MM.1S (cell line): Measurements from ENCODE around the gene DEDD2.

Experiments
- DNase-seq: peaks from one replicate; pipeline ENCODE4 v3.0.0-alpha.2; 2015
- H2AFZ ChIP-seq: fragments of 300-600 bp; sonication (generic); 2 replicates; pipeline ENCODE4 v1.6.0; 2016; ENCODE audit warnings: antibody characterized with exemption, low read length
- H3F3A ChIP-seq: fragments of 300-600 bp; sonication (generic); 2 replicates; pipeline ENCODE4 v1.6.1; 2016; ENCODE audit warnings: mild to moderate bottlenecking, antibody characterized with exemption, low read length, moderate library complexity, mixed read lengths; ENCODE audit not compliant: insufficient read depth
- H3K27ac ChIP-seq: fragments of 300-600 bp; sonication (generic); 2 replicates; pipeline ENCODE4 v1.5.1; 2016; ENCODE audit warnings: mild to moderate bottlenecking, low read length
- H3K27me3 ChIP-seq: fragments of 300-600 bp; sonication (generic); replicated peaks from 2 replicates; pipeline ENCODE4 v1.6.0; 2016; ENCODE audit warnings: low read length; ENCODE audit not compliant: insufficient read depth
- H3K36me3 ChIP-seq: fragments of 300-600 bp; sonication (generic); replicated peaks from 2 replicates; pipeline ENCODE4 v1.6.1; 2016; ENCODE audit warnings: mild to moderate bottlenecking, low read length, mixed read lengths; ENCODE audit not compliant: insufficient read depth
- H3K4me1 ChIP-seq: fragments of 300-600 bp; sonication (generic); 2 replicates; pipeline ENCODE4 v1.6.1; 2016; ENCODE audit warnings: low read length, mixed read lengths
- H3K4me2 ChIP-seq: fragments of 300-600 bp; sonication (generic); 2 replicates; pipeline ENCODE4 v1.6.0; 2016; ENCODE audit warnings: low read depth, low read length
- H3K4me3 ChIP-seq: fragments of 300-600 bp; sonication (generic); 2 replicates; pipeline ENCODE4 v1.5.1; 2016; ENCODE audit warnings: low read length, mixed read lengths
- H3K79me2 ChIP-seq: fragments of 300-600 bp; sonication (generic); 2 replicates; pipeline ENCODE4 v1.6.1; 2016; ENCODE audit warnings: mixed run types, low read length, mixed read lengths
- H3K9ac ChIP-seq: fragments of 300-600 bp; sonication (generic); 2 replicates; pipeline ENCODE4 v1.6.1; 2016; ENCODE audit warnings: low read length, mixed read lengths
- H3K9me2 ChIP-seq: fragments of 300-600 bp; sonication (generic); replicated peaks from 2 replicates; pipeline ENCODE4 v1.6.1; 2016; ENCODE audit warnings: mild to moderate bottlenecking, low read length, mixed read lengths; ENCODE audit not compliant: insufficient read depth
- H3K9me3 ChIP-seq: fragments of 300-600 bp; sonication (generic); replicated peaks from 2 replicates; pipeline ENCODE4 v1.6.1; 2016; ENCODE audit warnings: mild to moderate bottlenecking, low read length, mixed read lengths; ENCODE audit not compliant: insufficient read depth
- H4K20me1 ChIP-seq: fragments of 300-600 bp; sonication (generic); 2 replicates; pipeline ENCODE4 v1.6.1; 2016; ENCODE audit warnings: mild to moderate bottlenecking, low read length, moderate library complexity, mixed read lengths; ENCODE audit not compliant: insufficient read depth
- CTCF ChIP-seq: fragments of 300-600 bp; sonication (generic); IDR thresholded peaks from 2 replicates; pipeline ENCODE4 v1.5.1; 2016; ENCODE audit warnings: antibody characterized with exemption, low read length, mixed read lengths
- EZH2 ChIP-seq: fragments of 300-600 bp; sonication (generic); optimal IDR thresholded peaks from 2 replicates; pipeline ENCODE3; 2017; ENCODE audit warnings: low read depth, mild to moderate bottlenecking, antibody characterized with exemption, low read length, mixed read lengths
- EZH2phosphoT487 ChIP-seq: fragments of 300-600 bp; sonication (generic); IDR thresholded peaks from 2 replicates; pipeline ENCODE4 v1.6.1; 2018; ENCODE audit warnings: antibody characterized with exemption, low read length

The DEDD2 gene

GRCh38 chr19:42249769-42250168 is 32.3 kb upstream of the DEDD2 start:
- Histone ChIP-seq H3K4me3 (no peak overlapping the region), H3K9ac (no peak overlapping the region), H3K36me3 (no peaks in the 10 kb centered on the region), H3K9me3 (no peaks in the 10 kb centered on the region), H3F3A (peaks cover 10% of the 10 kb centered on the region), H3K79me2 (peaks cover 29% of the 10 kb centered on the region), H3K9me2 (no peaks in the 10 kb centered on the region), H2AFZ (no peak overlapping the region), H3K27me3 (no peaks in the 10 kb centered on the region), H4K20me1 (no peaks in the 10 kb centered on the region), H3K4me1 (peaks cover 12% of the 10 kb centered on the region), H3K27ac (no peak overlapping the region), H3K4me2 (no peak overlapping the region)
- TF ChIP-seq EZH2 (no peak), EZH2phosphoT487 (no peak), CTCF (no peak)
- no peak for DNase-seq

GRCh38 chr19:42249149-42249750 is 31.8 kb upstream of the DEDD2 start:
- H4K20me1 ChIP-seq = no peaks in the 10 kb centered on the region
- H3K79me2 ChIP-seq = peaks cover 25% of the 10 kb centered on the region

GRCh38 chr19:42248270-42249148 is 31.0 kb upstream of the DEDD2 start:
- Histone ChIP-seq H3K4me3 (no peak overlapping the region), H3K36me3 (no peaks in the 10 kb centered on the region), H3K79me2 (peaks cover 28% of the 10 kb centered on the region), H2AFZ (no peak overlapping the region), H3K27me3 (no peaks in the 10 kb centered on the region), H4K20me1 (no peaks in the 10 kb centered on the region), H3K4me1 (peaks cover 12% of the 10 kb centered on the region), H3K27ac (no peak overlapping the region), H3K9me2 (no peaks in the 10 kb centered on the region), H3K9ac (no peak overlapping the region), H3K4me2 (no peak overlapping the region), H3K9me3 (no peaks in the 10 kb centered on the region), H3F3A (peaks cover 18% of the 10 kb centered on the region)
- TF ChIP-seq EZH2 = no peak
- TF ChIP-seq CTCF = no peak
- no peak for TF ChIP-seq EZH2phosphoT487
- no peak for DNase-seq

More at GRCh38 chr19:42249149-42249750, 31.8 kb upstream of the DEDD2 start:
- no peak overlapping the region for H3K9ac ChIP-seq
- no peak for TF ChIP-seq CTCF
- no peak for TF ChIP-seq EZH2
- no peak for TF ChIP-seq EZH2phosphoT487
- H2AFZ ChIP-seq = no peak overlapping the region
- no peak for DNase-seq
- no peaks in the 10 kb centered on the region for H3K9me2 ChIP-seq
- no peaks in the 10 kb centered on the region for H3K36me3 ChIP-seq
- no peak overlapping the region for H3K4me2 ChIP-seq
- H3K4me1 ChIP-seq = peaks cover 12% of the 10 kb centered on the region
- H3K27me3 ChIP-seq = no peaks in the 10 kb centered on the region
- H3K9me3 ChIP-seq = no peaks in the 10 kb centered on the region
- H3K4me3 ChIP-seq = no peak overlapping the region
- H3K27ac ChIP-seq = no peak overlapping the region
- H3F3A ChIP-seq = peaks cover 13% of the 10 kb centered on the region
